Measurements from ENCODE around the gene SPA17. TPM values are rescaled to one million over a fixed set of nuclear protein-coding genes. Genes with fewer than 3 reads are reported as not detected.

Gene SPA17
- total and polyA plus RNA-seq, 9 of the 15 experiments (the other 6 are each of a cell fraction or from before 2014, with no cell fraction given), result 6.0 to 19.5 (median 12.6) TPM

DNA sequence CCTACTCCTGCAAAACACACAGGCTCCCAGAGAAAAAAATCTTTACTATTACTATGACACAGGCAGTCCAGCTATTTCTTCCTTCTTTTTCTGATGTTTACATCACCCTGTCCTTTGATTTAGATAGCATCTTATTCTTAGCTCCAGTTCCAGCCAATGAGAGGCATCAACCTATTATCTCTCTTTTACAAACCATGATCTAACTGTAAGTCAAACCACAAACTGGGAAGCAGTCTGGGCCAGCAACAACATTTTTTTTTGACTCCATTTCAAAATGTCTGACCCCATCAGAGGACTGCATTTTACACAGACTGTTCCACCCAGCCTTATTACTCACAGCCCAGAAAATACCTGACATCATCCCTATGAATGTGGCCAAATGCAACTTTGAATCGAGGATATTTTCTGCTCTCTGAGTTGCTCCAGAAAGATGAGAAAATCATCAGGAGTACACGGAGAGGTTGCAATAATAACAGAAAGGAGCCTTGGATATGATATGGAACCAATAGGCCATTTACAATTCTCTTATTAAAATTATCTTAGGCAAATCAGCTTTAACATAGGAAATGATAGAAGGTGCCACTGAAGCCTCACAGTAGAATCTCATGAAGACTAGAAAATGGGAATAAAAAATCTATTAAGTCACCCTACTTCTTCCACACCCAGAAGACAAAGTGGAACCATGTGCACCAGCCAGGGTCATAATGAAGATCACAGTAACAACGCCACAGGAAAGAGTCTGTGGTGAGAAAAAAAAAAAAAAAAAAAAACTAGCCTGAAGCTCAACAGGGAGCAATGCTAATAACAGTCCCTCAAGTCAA is 29.9 kb upstream of the SPA17 start (continued):
- TF ChIP-seq CREM (IDR thresholded peaks at IDR 0.05; ENCODE audit: low read depth), result 0 out of 2 replicates have a peak, but pooled peaks have one; percentile 21
- TF ChIP-seq FOSL1 (tag; conservative IDR thresholded peaks at IDR 0.05), result peak; percentile 65
- TF ChIP-seq FOXJ2 (tag; IDR thresholded peaks at IDR 0.05), result peak; percentile 77; the same call in 1 of the 2 replicates
- peak; percentile 89 for TF ChIP-seq LEF1 (IDR thresholded peaks at IDR 0.05)
- TF ChIP-seq ATF1 (CRISPR knock-in tag; IDR thresholded peaks at IDR 0.05), result no peak
- TF ChIP-seq ATF1 (tag; IDR thresholded peaks at IDR 0.05), result 0 out of 2 replicates have a peak, but pooled peaks have one; percentile 11
- TF ChIP-seq, protein P1, sequence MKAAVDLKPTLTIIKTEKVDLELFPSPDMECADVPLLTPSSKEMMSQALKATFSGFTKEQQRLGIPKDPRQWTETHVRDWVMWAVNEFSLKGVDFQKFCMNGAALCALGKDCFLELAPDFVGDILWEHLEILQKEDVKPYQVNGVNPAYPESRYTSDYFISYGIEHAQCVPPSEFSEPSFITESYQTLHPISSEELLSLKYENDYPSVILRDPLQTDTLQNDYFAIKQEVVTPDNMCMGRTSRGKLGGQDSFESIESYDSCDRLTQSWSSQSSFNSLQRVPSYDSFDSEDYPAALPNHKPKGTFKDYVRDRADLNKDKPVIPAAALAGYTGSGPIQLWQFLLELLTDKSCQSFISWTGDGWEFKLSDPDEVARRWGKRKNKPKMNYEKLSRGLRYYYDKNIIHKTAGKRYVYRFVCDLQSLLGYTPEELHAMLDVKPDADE (conservative IDR thresholded peaks at IDR 0.05; ENCODE audit: control insufficient read depth, low read depth, low read length), result no peak
- TF ChIP-seq YY1 (IDR thresholded peaks at IDR 0.05; ENCODE audit: borderline replicate concordance in 1 of 3, control insufficient read depth in 1 of 3, extremely low read depth in 1 of 3, insufficient read depth in 3 of 3, insufficient read length in 1 of 3, insufficient replicate concordance in 2 of 3, low read depth in 1 of 3, low read length in 2 of 3), result peak in 1 of 3 experiments; percentile 83
- TF ChIP-seq CEBPG (CRISPR knock-in tag; IDR thresholded peaks at IDR 0.05), result no peak; the same call in 1 of the 2 replicates
- TF ChIP-seq CEBPG (tag; conservative IDR thresholded peaks at IDR 0.05 in 1 of 2, IDR thresholded peaks at IDR 0.05 in 1 of 2), result peak in 1 of 2 experiments; percentile 80; a peak in 2 of 4 replicates
- TF ChIP-seq PML (IDR thresholded peaks at IDR 0.05; ENCODE audit: low read length), result peak; percentile 51; the same call in 1 of the 2 replicates
- TF ChIP-seq EP400 (IDR thresholded peaks at IDR 0.05), result peak; percentile 38
- no peak for TF ChIP-seq ZBTB5 (IDR thresholded peaks at IDR 0.05)
- TF ChIP-seq DDX20 (tag; IDR thresholded peaks at IDR 0.05; ENCODE audit: low read depth), result peak; percentile 40; the same call in 1 of the 2 replicates
- TF ChIP-seq, protein P2, sequence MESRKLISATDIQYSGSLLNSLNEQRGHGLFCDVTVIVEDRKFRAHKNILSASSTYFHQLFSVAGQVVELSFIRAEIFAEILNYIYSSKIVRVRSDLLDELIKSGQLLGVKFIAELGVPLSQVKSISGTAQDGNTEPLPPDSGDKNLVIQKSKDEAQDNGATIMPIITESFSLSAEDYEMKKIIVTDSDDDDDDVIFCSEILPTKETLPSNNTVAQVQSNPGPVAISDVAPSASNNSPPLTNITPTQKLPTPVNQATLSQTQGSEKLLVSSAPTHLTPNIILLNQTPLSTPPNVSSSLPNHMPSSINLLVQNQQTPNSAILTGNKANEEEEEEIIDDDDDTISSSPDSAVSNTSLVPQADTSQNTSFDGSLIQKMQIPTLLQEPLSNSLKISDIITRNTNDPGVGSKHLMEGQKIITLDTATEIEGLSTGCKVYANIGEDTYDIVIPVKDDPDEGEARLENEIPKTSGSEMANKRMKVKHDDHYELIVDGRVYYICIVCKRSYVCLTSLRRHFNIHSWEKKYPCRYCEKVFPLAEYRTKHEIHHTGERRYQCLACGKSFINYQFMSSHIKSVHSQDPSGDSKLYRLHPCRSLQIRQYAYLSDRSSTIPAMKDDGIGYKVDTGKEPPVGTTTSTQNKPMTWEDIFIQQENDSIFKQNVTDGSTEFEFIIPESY (CRISPR knock-in tag; IDR thresholded peaks at IDR 0.05), result no peak
- TF ChIP-seq KDM1A (IDR thresholded peaks at IDR 0.05), result peak; percentile 42 to 56; a peak in 2 of 4 replicates
- peak; percentile 78; the same call in 1 of the 2 replicates for TF ChIP-seq HDAC2 (IDR thresholded peaks at IDR 0.05)
- TF ChIP-seq NEUROD1 (IDR thresholded peaks at IDR 0.05; ENCODE audit: borderline replicate concordance, low read depth, low read length, partially characterized antibody), result peak; percentile 32
- peak; percentile 61 for TF ChIP-seq RBFOX2 (IDR thresholded peaks at IDR 0.05; ENCODE audit: low read depth, low read length)
- TF ChIP-seq, protein P3, sequence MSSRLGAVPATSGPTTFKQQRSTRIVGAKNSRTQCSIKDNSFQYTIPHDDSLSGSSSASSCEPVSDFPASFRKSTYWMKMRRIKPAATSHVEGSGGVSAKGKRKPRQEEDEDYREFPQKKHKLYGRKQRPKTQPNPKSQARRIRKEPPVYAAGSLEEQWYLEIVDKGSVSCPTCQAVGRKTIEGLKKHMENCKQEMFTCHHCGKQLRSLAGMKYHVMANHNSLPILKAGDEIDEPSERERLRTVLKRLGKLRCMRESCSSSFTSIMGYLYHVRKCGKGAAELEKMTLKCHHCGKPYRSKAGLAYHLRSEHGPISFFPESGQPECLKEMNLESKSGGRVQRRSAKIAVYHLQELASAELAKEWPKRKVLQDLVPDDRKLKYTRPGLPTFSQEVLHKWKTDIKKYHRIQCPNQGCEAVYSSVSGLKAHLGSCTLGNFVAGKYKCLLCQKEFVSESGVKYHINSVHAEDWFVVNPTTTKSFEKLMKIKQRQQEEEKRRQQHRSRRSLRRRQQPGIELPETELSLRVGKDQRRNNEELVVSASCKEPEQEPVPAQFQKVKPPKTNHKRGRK (tag; IDR thresholded peaks at IDR 0.05), result 0 out of 2 replicates have a peak, but pooled peaks have one; percentile 15

Measured in K562 (cell line).